DND-41 (cell line): ENCODE data around the gene GPR160.

Experiments used
- CTCF ChIP-seq: IDR thresholded peaks from 2 replicates; pipeline ENCODE4 v1.5.1; 2012; ENCODE audit warnings: borderline replicate concordance, low read length, moderate library complexity, mild to moderate bottlenecking; ENCODE audit not compliant: poor library complexity, severe bottlenecking; ENCODE audit errors: extremely low read depth
- EZH2 ChIP-seq: IDR thresholded peaks from 3 replicates; pipeline ENCODE4 v1.6.1; 2012; ENCODE audit warnings: borderline replicate concordance, low read depth, mild to moderate bottlenecking, moderate library complexity, low read length, inconsistent platforms; ENCODE audit not compliant: severe bottlenecking

GRCh38 chr3:170044271-170044670 is 6.5 kb downstream of the GPR160 start:
- no peak for TF ChIP-seq CTCF
- no peak for TF ChIP-seq EZH2
